Fibroblast of villous mesenchyme (primary cell): ENCODE data around the gene TMEM108. TPM values are rescaled to one million over a fixed set of nuclear protein-coding genes. Genes with fewer than 3 reads are reported as not detected.

ENCODE experiments used
- DNase-seq: peaks from one replicate; pipeline ENCODE4 v3.0.0-alpha.2; 2010; ENCODE audit warnings: low read depth
- H3K4me3 ChIP-seq: 2 replicates; pipeline ENCODE4 v1.5.1; 2011; ENCODE audit warnings: low read depth, mild to moderate bottlenecking, low read length
- CTCF ChIP-seq: IDR thresholded peaks from 2 replicates; pipeline ENCODE4 v1.5.1; 2012; ENCODE audit warnings: low read depth, mild to moderate bottlenecking, low read length; ENCODE audit not compliant: insufficient read depth
- total RNA-seq: library from RNA; depleted of rRNA; stranded (reverse); fragments of >200 nt; gene quantifications from 2 replicates; pipeline ENCODE4 v1.2.3, GENCODE V29; 2012

Gene TMEM108
- total RNA-seq, 1 donor, result under 0.01 TPM

- no peak for DNase-seq
- H3K4me3 ChIP-seq, result no peak overlapping the region
- no peak for TF ChIP-seq CTCF
These were observed 356.5 kb downstream of the TMEM108 start for GRCh38 chr3:133394561-133395311.

DNA sequence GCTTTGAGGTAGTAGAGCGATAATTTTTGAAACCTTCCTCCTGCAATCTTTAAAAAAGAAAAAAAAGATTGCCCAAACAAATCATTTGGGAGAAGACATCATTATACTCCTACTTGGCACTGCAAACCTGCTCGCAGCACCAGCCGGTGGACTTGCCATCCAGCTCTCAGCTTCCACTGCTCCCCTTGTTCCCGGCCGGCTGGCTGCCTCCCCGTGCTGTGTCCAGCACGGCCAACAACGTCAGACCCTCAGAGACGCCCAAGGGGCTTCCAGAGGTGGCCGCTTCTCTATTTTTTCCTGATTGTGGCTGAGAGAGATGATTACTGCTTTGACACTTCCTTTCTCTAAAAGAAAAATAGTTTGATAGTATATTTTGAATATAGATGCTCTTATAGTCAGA lies 358.7 kb downstream of the TMEM108 start:
- no peak for DNase-seq
- no peak for TF ChIP-seq CTCF

DNA sequence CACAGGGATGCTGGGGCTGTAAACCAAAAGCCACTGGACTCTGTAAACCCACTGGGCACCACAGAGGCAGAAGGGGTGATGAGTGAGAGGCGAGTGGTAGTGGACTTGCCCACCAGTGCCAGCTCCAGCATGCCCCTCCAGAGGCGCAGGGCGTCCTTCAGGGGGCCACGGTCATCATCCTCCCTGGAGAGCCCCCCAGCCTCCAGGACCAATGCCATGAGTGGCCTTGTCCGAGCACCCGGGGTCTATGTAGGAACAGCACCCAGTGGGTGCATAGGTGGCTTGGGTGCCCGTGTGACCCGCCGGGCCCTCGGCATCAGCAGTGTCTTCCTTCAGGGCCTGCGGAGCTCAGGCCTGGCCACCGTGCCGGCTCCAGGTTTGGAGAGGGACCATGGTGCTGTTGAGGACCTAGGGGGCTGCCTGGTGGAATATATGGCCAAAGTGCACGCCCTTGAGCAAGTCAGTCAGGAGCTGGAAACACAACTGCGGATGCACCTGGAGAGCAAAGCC lies 361.9 kb downstream of the TMEM108 start, which contains the start of gene BFSP2:
Gene BFSP2, plus strand, starts transcription at position 51 of the 510 bp plus-strand sequence. Its CDS starts 28 bp downstream, at position 79.
- DNase-seq, result no peak
- H3K4me3 ChIP-seq, result no peak within 1 kb of the TSS
- TF ChIP-seq CTCF, result no peak

More for the DNA sequence above, 358.7 kb downstream of the TMEM108 start:
- H3K4me3 ChIP-seq, result no peak overlapping the region

GRCh38 chr3:133401374-133402135 lies 363.4 kb downstream of the TMEM108 start:
- no peak for DNase-seq
- no peak for TF ChIP-seq CTCF
- H3K4me3 ChIP-seq, result no peak overlapping the region

DNA sequence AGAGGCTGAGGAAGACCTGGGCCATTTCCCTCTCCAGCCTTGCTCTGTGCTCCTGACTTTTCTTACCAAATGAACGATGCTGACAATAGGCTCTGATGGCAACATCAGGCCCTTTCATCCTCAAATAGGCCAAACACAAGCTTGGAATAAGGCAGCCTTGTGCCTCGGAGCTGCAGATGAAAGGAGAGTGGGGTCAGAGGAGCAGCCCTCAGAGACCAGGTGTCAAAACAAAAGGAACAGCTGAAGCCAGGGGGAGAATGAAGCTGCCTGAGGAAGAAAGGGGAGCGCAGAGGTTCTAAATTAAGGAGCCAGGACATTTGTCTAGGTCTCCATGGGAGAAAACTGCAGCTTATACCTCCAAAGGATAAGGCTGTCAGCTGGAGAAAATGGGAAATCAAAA lies 366.7 kb downstream of the TMEM108 start:
- TF ChIP-seq CTCF, result no peak
- no peak for DNase-seq
- no peak overlapping the region for H3K4me3 ChIP-seq

DNA sequence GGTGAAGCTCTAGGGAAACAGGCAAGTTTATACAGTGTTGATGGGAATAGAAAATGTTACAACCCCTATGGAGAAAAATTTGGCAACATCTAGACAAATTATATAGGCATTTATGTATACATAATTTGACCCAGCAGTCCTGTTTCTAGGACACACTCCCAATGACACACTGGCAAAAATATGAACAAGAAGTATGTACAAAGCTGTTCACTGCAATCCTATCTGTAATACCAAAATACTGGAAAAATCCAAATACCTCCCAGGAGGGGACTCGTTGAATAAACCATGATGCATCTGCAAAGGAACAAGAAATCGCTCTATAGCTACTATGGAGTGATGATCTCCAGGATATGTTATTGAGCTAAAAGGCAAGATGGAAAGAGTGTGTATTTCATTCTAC lies 370.2 kb downstream of the TMEM108 start:
- no peak for DNase-seq
- H3K4me3 ChIP-seq, result no peak overlapping the region
- no peak for TF ChIP-seq CTCF
